Common myeloid progenitor, CD34-positive (primary cell): ENCODE measurements around the gene AUTS2.

Experiments used
- CTCF ChIA-PET: fragments of 350-600 bp; sonication (Branson Sonifier 250); formaldehyde crosslinking; loops from one replicate; lab custom pipeline; 2021; ENCODE audit warnings: antibody characterized with exemption; lab: Charles Lee
- POLR2A ChIA-PET: fragments of 350-600 bp; sonication (Branson Sonifier 250); formaldehyde crosslinking; loops from one replicate; lab custom pipeline; 2021; ENCODE audit warnings: antibody characterized with exemption; lab: Charles Lee
- DNase-seq, 3 donors: peaks; one replicate each; pipeline versions ENCODE4 v3.0.0 to v3.0.0-alpha.2; 2013
- H3K27ac ChIP-seq, 2 experiments: 1 replicate in 1 of 2; 2 replicates in 1 of 2; pipeline ENCODE4 v1.7.0; 2013; ENCODE audit warnings: inconsistent platforms in 2 of 2, low read length in 2 of 2, mild to moderate bottlenecking in 2 of 2, low read depth in 1 of 2, moderate library complexity in 1 of 2; ENCODE audit not compliant: severe bottlenecking in 2 of 2, insufficient read depth in 1 of 2, poor library complexity in 1 of 2
- H3K27me3 ChIP-seq, 5 experiments: replicated peaks in 2 of 5; 1 replicate in 3 of 5; 2 replicates in 2 of 5; pipeline versions ENCODE4 v1.6.1 to v1.7.0; 2013; ENCODE audit warnings: low read length in 4 of 5, mild to moderate bottlenecking in 2 of 5, moderate library complexity in 2 of 5, inconsistent platforms in 1 of 5; ENCODE audit not compliant: insufficient read depth in 5 of 5, control insufficient read depth in 4 of 5
- H3K36me3 ChIP-seq, 4 experiments: 1 replicate in 2 of 4; 2 replicates in 2 of 4; pipeline versions ENCODE4 v1.6.1 to v1.7.0; 2013; ENCODE audit warnings: low read length in 3 of 4, control low read depth in 1 of 4, mild to moderate bottlenecking in 1 of 4; ENCODE audit not compliant: control insufficient read depth in 4 of 4, insufficient read depth in 4 of 4
- H3K4me1 ChIP-seq, 4 experiments: 1 replicate in 3 of 4; 2 replicates in 1 of 4; pipeline versions ENCODE4 v1.6.1 to v1.7.1; 2013; ENCODE audit warnings: low read length in 3 of 4, mild to moderate bottlenecking in 3 of 4, control low read depth in 1 of 4, inconsistent platforms in 1 of 4, moderate library complexity in 1 of 4; ENCODE audit not compliant: control insufficient read depth in 4 of 4, insufficient read depth in 4 of 4; ENCODE audit errors: control extremely low read depth in 1 of 4
- H3K4me3 ChIP-seq, 7 experiments: 1 replicate in 4 of 7; 2 replicates in 3 of 7; pipeline versions ENCODE4 v1.5.1 to v1.7.0; 2013; ENCODE audit warnings: mild to moderate bottlenecking in 7 of 7, low read length in 6 of 7, moderate library complexity in 6 of 7, inconsistent platforms in 2 of 7, low read depth in 2 of 7, control low read depth in 1 of 7; ENCODE audit not compliant: insufficient read depth in 4 of 7, control insufficient read depth in 1 of 7; ENCODE audit errors: extremely low read depth in 1 of 7
- H3K9me3 ChIP-seq, 5 experiments: 1 replicate in 4 of 5; 2 replicates in 1 of 5; pipeline versions ENCODE4 v1.6.1 to v1.7.1; 2013; ENCODE audit warnings: low read length in 4 of 5, mild to moderate bottlenecking in 2 of 5, inconsistent platforms in 1 of 5, low read depth in 1 of 5, moderate library complexity in 1 of 5; ENCODE audit not compliant: control insufficient read depth in 4 of 5, insufficient read depth in 2 of 5; ENCODE audit errors: control extremely low read depth in 1 of 5
- WGBS: methylation state at CpG from one replicate; pipeline ENCODE4 v1.1.5; 2013; ENCODE audit not compliant: insufficient coverage; 5-methylcytosine and 5-hydroxymethylcytosine counted together

Gene AUTS2

DNA sequence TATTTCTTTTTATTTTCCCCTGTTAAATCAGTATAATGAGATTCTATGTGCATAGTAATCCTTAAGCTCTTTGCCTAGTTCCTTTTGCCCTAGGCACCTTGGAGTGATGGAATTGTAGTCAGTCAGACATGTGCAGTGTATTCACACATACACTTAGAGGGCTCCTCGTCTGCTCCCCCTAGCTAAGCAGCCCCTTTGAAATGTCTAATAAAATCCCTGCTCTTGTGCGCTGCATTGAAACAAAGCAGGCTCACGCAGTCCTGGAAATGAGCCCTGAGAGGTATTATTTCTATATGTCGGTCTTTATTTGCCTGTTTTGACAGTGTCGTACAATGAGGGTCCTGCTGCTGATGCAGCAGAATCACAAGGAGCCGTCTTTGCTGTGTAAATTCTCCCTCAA lies 258.7 kb downstream of the AUTS2 start:
- no peaks in the 10 kb centered on the region for H3K27me3 ChIP-seq
- no peaks in the 10 kb centered on the region for H3K4me1 ChIP-seq
- POLR2A ChIA-PET = no interaction called here
- H3K4me3 ChIP-seq = no peak overlapping the region
- H3K9me3 ChIP-seq = no peaks in the 10 kb centered on the region
- DNase-seq = no peak
- WGBS = 100% methylated on average over 5 of the region's 6 CpGs
- H3K36me3 ChIP-seq = no peaks in the 10 kb centered on the region
- CTCF ChIA-PET = no interaction called here
- H3K27ac ChIP-seq = no peak overlapping the region

DNA sequence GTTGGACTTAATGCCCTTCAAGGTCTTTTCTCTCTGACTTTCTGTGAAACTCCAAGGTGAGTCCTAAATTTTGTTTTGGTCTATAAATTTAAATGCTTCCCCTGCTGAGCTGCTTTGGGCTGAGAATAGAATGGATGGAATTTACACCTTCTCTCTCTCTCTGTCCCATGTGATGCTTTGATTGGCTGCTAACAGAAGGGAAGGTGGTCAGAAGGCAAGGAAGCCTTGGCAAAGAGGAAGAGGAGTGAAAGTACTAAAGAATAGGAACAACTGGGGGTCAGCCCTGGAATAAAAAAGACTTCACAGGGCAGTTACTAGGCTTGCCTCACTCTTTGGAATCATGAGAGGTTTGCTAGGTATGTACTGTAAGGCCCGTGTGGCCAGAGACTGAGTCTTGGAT lies 260.2 kb downstream of the AUTS2 start:
- no peak overlapping the region for H3K27ac ChIP-seq
- H3K9me3 ChIP-seq = no peaks in the 10 kb centered on the region
- no peaks in the 10 kb centered on the region for H3K27me3 ChIP-seq
- peaks cover 0 to 2% (median 0%) of the 10 kb centered on the region in 4 experiments for H3K4me1 ChIP-seq
- ChIA-PET POLR2A (no interaction called here), CTCF (no interaction called here)
- DNase-seq = no peak
- H3K36me3 ChIP-seq = no peaks in the 10 kb centered on the region
- WGBS = 100% methylated on average over 1 of the region's 1 CpG
- no peak overlapping the region for H3K4me3 ChIP-seq

DNA sequence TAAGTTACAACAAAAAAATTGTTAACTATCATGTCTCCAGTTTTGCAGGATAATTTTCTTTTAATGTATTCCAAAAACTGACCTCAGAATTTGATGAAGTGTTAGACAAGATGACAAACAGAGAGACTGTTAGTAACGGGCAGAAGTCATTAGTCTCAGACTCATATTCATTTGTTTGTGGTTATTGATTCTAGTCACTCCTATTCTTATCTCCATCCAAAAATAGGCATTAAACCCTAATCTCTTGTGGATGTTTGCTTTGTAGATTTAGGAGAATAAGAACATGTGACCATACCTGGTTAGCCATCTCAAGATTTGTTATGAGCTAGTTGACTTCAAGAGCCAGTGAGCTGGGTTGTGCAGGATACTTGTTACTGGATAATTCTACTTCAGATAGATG lies 261.1 kb downstream of the AUTS2 start:
- peaks cover 0 to 2% (median 0%) of the 10 kb centered on the region in 4 experiments for H3K4me1 ChIP-seq
- CTCF ChIA-PET = interaction anchor here (0.6 to 1.2 kb wide), 2 partner anchors 9 to 125 kb away, joined by 3 to 5 read pairs; no protein-coding TSS in a partner anchor
- H3K36me3 ChIP-seq = no peaks in the 10 kb centered on the region
- no peak overlapping the region for H3K4me3 ChIP-seq
- DNase-seq = no peak
- no peaks in the 10 kb centered on the region for H3K9me3 ChIP-seq
- no peak overlapping the region for H3K27ac ChIP-seq
- WGBS = no CpG with 5 or more reads among the region's 1 CpG
- no peaks in the 10 kb centered on the region for H3K27me3 ChIP-seq
- POLR2A ChIA-PET = no interaction called here

DNA sequence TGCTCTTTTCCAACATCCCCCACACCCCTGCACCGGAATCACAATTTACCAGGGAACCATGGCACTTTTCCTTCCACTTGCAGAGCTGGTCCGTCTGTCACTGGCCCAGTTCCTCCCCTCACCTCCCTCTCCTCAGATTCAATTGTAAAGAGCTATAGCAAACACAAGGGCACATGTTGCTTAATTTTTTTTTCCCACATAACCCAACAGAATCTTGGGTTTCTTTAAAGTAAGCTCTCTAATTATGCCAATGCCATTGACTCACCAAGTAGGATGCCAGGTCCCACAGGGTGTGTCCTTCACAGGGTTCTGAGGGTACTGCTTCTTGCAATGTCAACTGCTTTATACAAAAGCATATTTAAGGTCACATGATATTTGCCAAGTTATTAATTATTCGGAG lies 262.2 kb downstream of the AUTS2 start:
- 100% methylated on average over 2 of the region's 3 CpGs for WGBS
- Histone ChIP-seq H3K4me1 (peaks cover 0 to 2% (median 0%) of the 10 kb centered on the region in 4 experiments), H3K4me3 (no peak overlapping the region), H3K27me3 (no peaks in the 10 kb centered on the region), H3K9me3 (no peaks in the 10 kb centered on the region), H3K36me3 (no peaks in the 10 kb centered on the region), H3K27ac (no peak overlapping the region)
- POLR2A ChIA-PET = no interaction called here
- CTCF ChIA-PET = no interaction called here
- no peak for DNase-seq

DNA sequence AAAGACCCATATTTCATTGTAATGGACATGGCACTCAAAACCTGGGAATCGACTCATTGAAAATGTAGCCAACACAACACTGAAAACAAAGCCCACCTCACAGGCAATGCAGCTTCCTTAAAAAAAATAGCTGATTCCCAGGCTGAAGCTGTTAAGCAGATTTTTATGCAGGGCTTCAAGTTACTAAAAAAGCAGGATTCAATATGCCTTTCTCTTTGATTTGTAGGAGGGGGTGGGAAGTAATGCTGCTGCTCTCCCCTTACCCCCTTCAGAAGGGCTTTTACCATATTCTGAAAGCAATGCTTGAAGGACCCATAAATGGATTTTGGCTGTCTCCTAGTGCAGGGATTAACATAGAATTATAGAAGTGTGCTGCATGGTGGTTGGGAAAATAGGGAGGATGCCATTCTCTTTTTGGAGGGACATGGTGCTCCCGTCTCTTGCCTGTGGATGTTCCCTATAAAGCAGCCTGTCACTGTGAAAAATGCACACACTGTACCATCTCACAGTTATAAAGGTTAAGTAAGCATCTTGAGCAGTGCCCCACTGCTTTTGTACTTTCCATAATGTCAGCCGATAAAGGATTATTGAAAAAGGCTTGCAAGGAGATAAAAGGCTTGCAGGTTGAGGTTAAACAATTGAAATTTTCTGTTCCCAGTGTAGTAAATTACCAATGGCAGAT lies 262.8 kb downstream of the AUTS2 start:
- POLR2A ChIA-PET = no interaction called here
- no peak for DNase-seq
- CTCF ChIA-PET = no interaction called here
- Histone ChIP-seq H3K27ac (no peak overlapping the region), H3K9me3 (no peaks in the 10 kb centered on the region), H3K36me3 (no peaks in the 10 kb centered on the region), H3K4me3 (no peak overlapping the region), H3K27me3 (no peaks in the 10 kb centered on the region), H3K4me1 (peaks cover 0 to 2% (median 0%) of the 10 kb centered on the region in 4 experiments)
- 96% methylated on average over 2 of the region's 3 CpGs for WGBS

DNA sequence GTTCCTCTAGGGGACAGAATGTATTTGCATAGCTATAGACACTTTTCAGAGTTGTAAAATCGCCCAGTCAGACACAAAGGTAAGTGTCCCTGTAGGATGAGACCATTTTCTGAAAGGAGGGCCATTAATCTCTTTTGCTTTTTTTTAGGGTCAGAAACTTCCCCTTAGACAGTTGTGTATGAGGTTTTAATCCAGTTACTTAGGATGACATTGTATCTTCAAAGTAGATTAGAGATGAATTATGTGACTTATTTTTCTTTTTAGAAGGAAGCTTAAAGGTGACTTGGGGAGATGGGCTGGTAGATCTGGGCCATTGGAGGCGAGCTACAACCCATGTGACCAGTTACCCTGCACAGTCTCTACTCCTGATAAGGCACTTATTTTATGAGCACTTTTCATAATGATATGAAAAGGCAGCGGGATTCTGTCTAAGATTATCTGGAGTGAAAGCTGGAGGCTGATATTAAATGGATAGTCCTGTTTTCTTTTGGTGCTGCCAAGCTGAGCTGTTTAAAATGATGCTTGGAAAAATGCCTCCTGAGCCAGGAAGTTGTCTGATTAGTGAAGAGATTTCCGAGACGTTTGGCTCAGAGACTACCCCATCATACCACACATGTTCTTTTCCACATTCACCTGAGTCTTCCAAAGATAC lies 264.3 kb downstream of the AUTS2 start:
- Histone ChIP-seq H3K9me3 (no peaks in the 10 kb centered on the region), H3K27me3 (no peaks in the 10 kb centered on the region), H3K36me3 (no peaks in the 10 kb centered on the region), H3K4me3 (no peak overlapping the region), H3K27ac (no peak overlapping the region), H3K4me1 (peaks cover 0 to 2% (median 0%) of the 10 kb centered on the region in 4 experiments)
- DNase-seq = no peak
- ChIA-PET POLR2A (no interaction called here), CTCF (interaction anchor here (0.6 kb wide), 1 partner anchor 158 kb away, joined by 3 read pairs; no protein-coding TSS in a partner anchor)
- 100% methylated on average over 2 of the region's 5 CpGs for WGBS

DNA sequence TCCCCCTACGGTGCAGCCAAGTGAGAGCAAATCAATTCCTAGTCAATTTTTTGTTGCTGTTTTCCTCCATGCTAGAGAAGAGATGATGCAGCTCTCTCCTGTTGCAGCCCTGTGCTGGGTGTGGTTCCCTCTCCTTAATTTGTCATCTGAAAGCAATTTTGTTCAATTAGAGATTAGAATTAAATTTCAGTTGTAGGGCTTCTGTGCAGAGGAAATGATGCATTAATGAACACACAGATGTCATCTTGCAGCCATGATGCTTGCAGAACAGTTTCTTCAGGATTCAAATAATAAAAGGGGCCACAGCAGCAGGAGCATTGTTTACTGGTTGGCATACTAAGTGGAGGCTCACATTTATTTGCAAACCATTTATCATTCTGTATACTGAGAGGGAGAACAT lies 266.0 kb downstream of the AUTS2 start:
- 100% methylated on average over 1 of the region's 1 CpG for WGBS
- DNase-seq = no peak
- H3K27me3 ChIP-seq = no peaks in the 10 kb centered on the region
- no peak overlapping the region for H3K4me3 ChIP-seq
- peaks cover 0 to 2% (median 0%) of the 10 kb centered on the region in 4 experiments for H3K4me1 ChIP-seq
- no peak overlapping the region for H3K27ac ChIP-seq
- no peaks in the 10 kb centered on the region for H3K9me3 ChIP-seq
- ChIA-PET POLR2A (no interaction called here), CTCF (no interaction called here)
- H3K36me3 ChIP-seq = no peaks in the 10 kb centered on the region
